Keratinocyte (primary cell): Measurements from ENCODE around the gene S1PR3. TPM values are rescaled to one million over a fixed set of nuclear protein-coding genes. Genes with fewer than 3 reads are reported as not detected.

Experiments
- DNase-seq: peaks from one replicate; pipeline ENCODE4 v3.0.0-alpha.2; 2011; ENCODE audit warnings: low read depth, missing footprints, low spot score
- FAIRE-seq: peaks from 2 replicates; lab custom pipeline; 2011; peaks lifted over from hg19 to GRCh38; lab: Jason Lieb, UNC
- H2AFZ ChIP-seq: 2 replicates; pipeline ENCODE4 v1.6.0; 2012; ENCODE audit warnings: low read length, control low read depth, inconsistent platforms; ENCODE audit not compliant: control insufficient read depth
- H3K27ac ChIP-seq: 2 replicates; pipeline ENCODE4 v1.5.1; 2011; ENCODE audit warnings: low read length; ENCODE audit not compliant: control insufficient read depth, insufficient read depth
- H3K27me3 ChIP-seq: 3 replicates; pipeline ENCODE4 v1.6.0; 2011; ENCODE audit warnings: low read length; ENCODE audit not compliant: control insufficient read depth, insufficient read depth; ENCODE audit errors: extremely low read depth
- H3K36me3 ChIP-seq, 2 experiments: 2 replicates in 1 of 2; 3 replicates in 1 of 2; pipeline ENCODE4 v1.5.1; 2011; ENCODE audit warnings: low read length in 2 of 2, mild to moderate bottlenecking in 1 of 2; ENCODE audit not compliant: control insufficient read depth in 2 of 2, insufficient read depth in 2 of 2; ENCODE audit errors: extremely low read depth in 1 of 2
- H3K4me1 ChIP-seq: 3 replicates; pipeline ENCODE4 v1.5.1; 2011; ENCODE audit warnings: low read length; ENCODE audit not compliant: control insufficient read depth, insufficient read depth; ENCODE audit errors: extremely low read depth
- H3K4me2 ChIP-seq: 3 replicates; pipeline ENCODE4 v1.6.0; 2011; ENCODE audit warnings: low read depth, low read length; ENCODE audit not compliant: control insufficient read depth, insufficient read depth; ENCODE audit errors: extremely low read depth
- H3K4me3 ChIP-seq, 3 experiments: fragments of 200-600 bp in 1 of 3; sonication (generic) in 1 of 3; 2 replicates in 2 of 3; 3 replicates in 1 of 3; pipeline ENCODE4 v1.5.1; 2011 to 2016; ENCODE audit warnings: low read length in 3 of 3, mild to moderate bottlenecking in 3 of 3, control low read depth in 2 of 3, inconsistent platforms in 1 of 3, low read depth in 1 of 3, mixed read lengths in 1 of 3, mixed run types in 1 of 3, moderate library complexity in 1 of 3; ENCODE audit not compliant: control insufficient read depth in 2 of 3, insufficient read depth in 2 of 3; ENCODE audit errors: extremely low read depth in 1 of 3
- H3K79me2 ChIP-seq: 2 replicates; pipeline ENCODE4 v1.6.0; 2012; ENCODE audit warnings: low read length; ENCODE audit not compliant: control insufficient read depth, insufficient read depth
- H3K9ac ChIP-seq: 3 replicates; pipeline ENCODE4 v1.6.0; 2011; ENCODE audit warnings: low read length; ENCODE audit not compliant: control insufficient read depth, insufficient read depth; ENCODE audit errors: extremely low read depth
- H3K9me1 ChIP-seq: 3 replicates; pipeline ENCODE4 v1.6.0; 2011; ENCODE audit warnings: low read length; ENCODE audit not compliant: control insufficient read depth, insufficient read depth; ENCODE audit errors: extremely low read depth
- H3K9me3 ChIP-seq: 2 replicates; pipeline ENCODE4 v1.5.1; 2012; ENCODE audit warnings: low read depth, low read length; ENCODE audit not compliant: control insufficient read depth
- H4K20me1 ChIP-seq: 3 replicates; pipeline ENCODE4 v1.6.0; 2011; ENCODE audit warnings: low read length; ENCODE audit not compliant: control insufficient read depth, insufficient read depth; ENCODE audit errors: extremely low read depth
- EZH2 ChIP-seq: IDR thresholded peaks from one replicate; pipeline ENCODE4 v1.6.1; 2012; ENCODE audit warnings: inconsistent platforms, mild to moderate bottlenecking, low read length, moderate library complexity
- dilution Hi-C: fragments of 300-500 bp; cut with MboI; formaldehyde crosslinking; loops from one replicate; pipeline ENCODE4 v1.7.0; 2020; ENCODE audit warnings: low sequenced_read_pairs; ENCODE audit not compliant: extremely low pct_ligation_motif_present
- polyA plus RNA-seq, 5 experiments: library from polyadenylated mRNA; depleted of rRNA in 3 of 5; stranded (reverse) in 3 of 5; stranded (forward) in 1 of 5; unstranded in 1 of 5; fragments of >200 nt; gene quantifications; 1 replicate in 1 of 5; 2 replicates in 3 of 5; 3 replicates in 1 of 5; pipeline versions ENCODE4 v1.2.1 to v1.2.3, GENCODE V29; 2011 to 2012; ENCODE audit warnings: missing spikeins in 2 of 5, low read depth in 1 of 5, low replicate concordance in 1 of 5
- TF ChIP-seq, protein P1 (sequence below), 3 experiments: IDR thresholded peaks in 1 of 3; conservative IDR thresholded peaks in 1 of 3; optimal IDR thresholded peaks in 1 of 3; 2 replicates in 2 of 3; 3 replicates in 1 of 3; pipeline versions ENCODE3 to v1.5.1; 2011; ENCODE audit warnings: low read length in 3 of 3, mild to moderate bottlenecking in 3 of 3, moderate library complexity in 2 of 3, control low read depth in 1 of 3, inconsistent platforms in 1 of 3; ENCODE audit not compliant: insufficient read depth in 2 of 3; ENCODE audit errors: extremely low read depth in 1 of 3

S1PR3 gene
- polyA plus RNA-seq, 1 donor (not counting 4 experiments of a cell fraction or from before 2014, with no cell fraction given) = 4.1 TPM

DNA sequence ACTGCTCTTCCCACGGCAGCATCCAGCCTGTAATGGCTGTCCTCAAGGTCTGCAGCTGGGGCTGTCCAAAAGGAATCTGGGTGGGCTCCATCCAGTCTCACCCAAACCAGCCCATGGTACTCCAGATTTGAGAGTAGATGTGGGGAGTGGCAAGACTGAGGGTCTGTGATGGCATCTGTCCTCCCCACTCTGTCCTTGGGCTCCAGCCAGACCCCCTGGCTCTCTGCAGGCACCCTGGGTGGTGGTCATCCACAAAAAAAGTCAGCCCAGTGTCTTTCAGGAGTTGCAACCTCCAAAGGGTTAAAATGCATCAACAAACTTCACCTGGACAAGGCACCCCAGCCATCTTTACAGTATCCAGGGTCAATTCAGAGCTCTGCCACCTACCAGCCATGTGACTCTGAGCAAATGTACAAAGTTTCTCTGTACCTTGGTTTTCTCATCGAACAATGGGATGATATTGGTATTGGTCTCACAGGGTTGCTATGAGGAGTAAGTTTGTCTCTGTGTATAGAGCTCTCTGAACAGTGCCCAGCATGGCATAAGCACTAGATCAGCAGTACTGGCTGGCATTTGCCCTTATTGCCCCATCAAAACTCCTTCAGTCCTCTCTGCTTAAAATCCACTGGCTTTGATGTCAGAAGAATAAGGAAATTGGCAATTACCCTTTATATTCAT lies 7.3 kb upstream of the S1PR3 start:
- Histone ChIP-seq H3K4me2 (peak overlapping the region; percentile 39), H3K9me1 (no peaks in the 10 kb centered on the region), H3K27ac (no peak overlapping the region), H3K36me3 (no peaks in the 10 kb centered on the region), H3K9ac (no peak overlapping the region), H3K79me2 (no peaks in the 10 kb centered on the region), H2AFZ (no peak overlapping the region), H3K4me3 (no peak overlapping the region), H3K4me1 (peaks cover 10% of the 10 kb centered on the region), H3K9me3 (no peaks in the 10 kb centered on the region), H4K20me1 (no peaks in the 10 kb centered on the region), H3K27me3 (no peaks in the 10 kb centered on the region)
- DNase-seq (no peak), FAIRE-seq (no peak)
- TF ChIP-seq, protein P1, sequence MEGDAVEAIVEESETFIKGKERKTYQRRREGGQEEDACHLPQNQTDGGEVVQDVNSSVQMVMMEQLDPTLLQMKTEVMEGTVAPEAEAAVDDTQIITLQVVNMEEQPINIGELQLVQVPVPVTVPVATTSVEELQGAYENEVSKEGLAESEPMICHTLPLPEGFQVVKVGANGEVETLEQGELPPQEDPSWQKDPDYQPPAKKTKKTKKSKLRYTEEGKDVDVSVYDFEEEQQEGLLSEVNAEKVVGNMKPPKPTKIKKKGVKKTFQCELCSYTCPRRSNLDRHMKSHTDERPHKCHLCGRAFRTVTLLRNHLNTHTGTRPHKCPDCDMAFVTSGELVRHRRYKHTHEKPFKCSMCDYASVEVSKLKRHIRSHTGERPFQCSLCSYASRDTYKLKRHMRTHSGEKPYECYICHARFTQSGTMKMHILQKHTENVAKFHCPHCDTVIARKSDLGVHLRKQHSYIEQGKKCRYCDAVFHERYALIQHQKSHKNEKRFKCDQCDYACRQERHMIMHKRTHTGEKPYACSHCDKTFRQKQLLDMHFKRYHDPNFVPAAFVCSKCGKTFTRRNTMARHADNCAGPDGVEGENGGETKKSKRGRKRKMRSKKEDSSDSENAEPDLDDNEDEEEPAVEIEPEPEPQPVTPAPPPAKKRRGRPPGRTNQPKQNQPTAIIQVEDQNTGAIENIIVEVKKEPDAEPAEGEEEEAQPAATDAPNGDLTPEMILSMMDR (optimal IDR thresholded peaks at IDR 0.05 in 1 of 3, IDR thresholded peaks at IDR 0.05 in 1 of 3, conservative IDR thresholded peaks at IDR 0.05 in 1 of 3; ENCODE audit: extremely low read depth in 1 of 3, insufficient read depth in 2 of 3, low read length in 3 of 3) = no peak
- no peak for TF ChIP-seq EZH2
- dilution Hi-C loops = no loop called here

DNA sequence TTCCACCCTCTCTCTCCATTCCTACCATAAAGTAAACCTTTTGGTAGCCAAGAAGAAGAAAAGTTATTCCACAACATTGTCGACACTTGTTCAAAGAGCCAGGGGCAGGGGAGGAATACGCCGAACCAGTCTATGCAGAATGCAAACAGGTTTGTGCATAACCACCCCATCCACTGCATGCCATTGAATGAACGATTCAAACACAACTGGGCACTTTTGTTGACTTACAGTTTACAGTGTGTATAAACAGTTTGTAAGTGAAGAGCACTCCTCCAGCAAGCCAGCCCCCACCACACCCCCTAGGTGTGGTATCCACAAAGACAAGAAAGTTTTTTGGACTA lies 6.8 kb upstream of the S1PR3 start:
- Histone ChIP-seq H3K9me1 (no peaks in the 10 kb centered on the region), H3K27me3 (no peaks in the 10 kb centered on the region), H3K27ac (no peak overlapping the region), H3K9me3 (no peaks in the 10 kb centered on the region), H3K9ac (no peak overlapping the region), H4K20me1 (no peaks in the 10 kb centered on the region), H2AFZ (no peak overlapping the region), H3K4me1 (peaks cover 10% of the 10 kb centered on the region), H3K4me2 (peak overlapping the region; percentile 39), H3K4me3 (no peak overlapping the region), H3K79me2 (no peaks in the 10 kb centered on the region), H3K36me3 (no peaks in the 10 kb centered on the region)
- dilution Hi-C loops = no loop called here
- FAIRE-seq (peak; percentile 13), DNase-seq (no peak)
- TF ChIP-seq, protein P1 (optimal IDR thresholded peaks at IDR 0.05 in 1 of 3, IDR thresholded peaks at IDR 0.05 in 1 of 3, conservative IDR thresholded peaks at IDR 0.05 in 1 of 3; ENCODE audit: extremely low read depth in 1 of 3, insufficient read depth in 2 of 3, low read length in 3 of 3) = no peak
- no peak for TF ChIP-seq EZH2
